HG03565 (cell line): ENCODE data around the gene TDG.

ENCODE experiments used
- ATAC-seq: cut with Tn5 transposase; IDR thresholded peaks from one replicate; pipeline ENCODE4 v1.9.1; 2021; ENCODE audit warnings: mild to moderate bottlenecking, moderate library complexity; ENCODE audit not compliant: unreplicated experiment

TDG gene

DNA sequence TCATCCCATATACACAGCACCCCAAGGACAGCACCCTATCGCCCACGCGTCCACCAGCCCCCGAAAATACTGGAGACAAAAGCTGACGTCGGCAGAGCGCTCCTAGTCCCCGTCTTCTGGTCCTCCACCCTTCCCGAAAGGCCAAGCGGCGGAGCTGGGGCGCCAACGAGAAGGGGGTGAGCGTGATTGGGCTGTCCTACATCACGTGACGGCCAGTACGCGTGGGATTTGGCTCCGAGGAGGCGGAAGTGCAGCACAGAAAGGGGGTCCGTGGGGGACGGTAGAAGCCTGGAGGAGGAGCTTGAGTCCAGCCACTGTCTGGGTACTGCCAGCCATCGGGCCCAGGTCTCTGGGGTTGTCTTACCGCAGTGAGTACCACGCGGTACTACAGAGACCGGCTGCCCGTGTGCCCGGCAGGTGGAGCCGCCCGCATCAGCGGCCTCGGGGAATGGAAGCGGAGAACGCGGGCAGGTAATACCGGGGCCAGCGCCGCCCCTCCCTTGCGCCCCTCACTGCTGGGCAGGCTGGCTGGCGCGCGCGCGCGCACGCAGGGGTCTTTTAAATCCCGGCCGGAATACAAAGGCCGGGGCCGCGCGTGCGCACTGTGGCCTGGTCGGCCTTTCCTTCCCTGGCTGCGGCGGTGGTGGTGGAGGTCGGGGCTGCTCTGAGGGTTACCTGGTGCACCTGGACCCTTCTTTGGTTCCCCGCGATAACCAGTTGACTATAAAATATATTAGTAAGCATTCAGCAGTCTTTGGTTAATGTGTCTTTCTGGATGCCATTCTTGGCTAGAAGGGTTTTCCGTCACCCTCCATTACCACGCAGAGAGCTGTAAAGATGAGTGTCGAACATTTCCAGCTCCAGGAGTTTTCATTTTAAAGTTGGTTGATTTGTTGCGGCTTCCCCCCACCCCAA, at the start of gene TDG:
TSS of gene TDG (plus strand) at position 283 of the 915 bp plus-strand sequence. CDS start at position 449, 166 bp downstream.
- ATAC-seq: peak; percentile 73

DNA sequence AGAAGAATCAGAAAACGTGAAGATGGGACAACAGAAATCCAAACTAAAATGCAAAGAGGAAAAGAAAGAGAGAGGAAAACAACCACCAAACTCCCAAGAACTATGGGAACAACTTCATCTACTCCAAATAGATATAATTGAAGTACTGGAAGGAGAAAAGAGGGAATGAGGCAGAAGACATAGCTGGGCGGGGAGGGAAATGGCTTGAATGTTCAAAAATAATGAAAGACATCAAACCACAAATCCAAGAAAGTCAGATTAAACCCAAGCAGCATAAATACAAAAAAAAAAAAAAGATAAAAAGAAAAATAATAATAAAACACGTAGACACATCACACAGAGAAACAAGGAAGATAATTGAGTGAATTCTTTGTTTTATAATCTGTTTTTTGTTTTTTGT, 47.8 kb upstream of the TDG start:
- ATAC-seq: no peak

DNA sequence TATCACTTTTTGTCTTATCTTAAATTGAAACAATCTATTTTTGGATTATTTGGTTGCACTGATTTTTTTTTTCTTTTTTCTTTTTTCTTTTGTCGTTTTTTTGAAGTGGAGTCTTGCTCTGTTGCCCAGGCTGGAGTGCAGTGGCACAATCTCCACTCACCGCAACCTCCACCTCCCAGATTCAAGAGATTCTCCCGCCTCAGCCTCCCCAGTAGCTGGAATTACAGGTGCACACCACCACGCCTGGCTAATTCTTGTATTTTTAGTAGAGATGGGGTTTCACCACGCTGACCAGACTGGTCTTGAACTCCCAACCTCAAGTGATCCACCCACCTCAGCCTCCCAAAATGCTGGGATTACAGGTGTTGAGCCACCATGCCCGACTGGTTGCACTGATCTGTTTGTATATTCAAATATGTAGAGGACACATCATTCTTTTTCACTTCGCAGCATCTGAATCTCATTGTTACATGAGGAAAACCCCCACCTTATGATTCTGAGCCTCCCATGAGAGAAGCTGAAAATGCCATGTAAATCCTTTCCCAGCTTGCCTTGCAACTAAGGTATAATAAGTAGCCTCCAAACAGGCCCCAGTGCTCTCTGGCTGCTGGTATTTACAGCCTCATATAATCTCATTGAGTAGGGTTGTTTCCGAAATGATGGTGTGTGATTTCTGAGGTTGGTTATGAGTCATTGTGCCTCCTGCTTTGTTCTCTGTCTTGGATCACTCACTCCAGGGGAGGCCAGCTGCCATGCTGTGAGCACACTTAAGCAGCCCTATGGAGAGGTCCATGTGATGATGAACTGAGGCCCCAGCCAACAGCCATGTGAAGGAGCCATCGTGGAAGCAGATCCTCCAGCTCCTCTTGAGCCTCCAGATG, 40.7 kb upstream of the TDG start:
- ATAC-seq: peak; percentile 35

DNA sequence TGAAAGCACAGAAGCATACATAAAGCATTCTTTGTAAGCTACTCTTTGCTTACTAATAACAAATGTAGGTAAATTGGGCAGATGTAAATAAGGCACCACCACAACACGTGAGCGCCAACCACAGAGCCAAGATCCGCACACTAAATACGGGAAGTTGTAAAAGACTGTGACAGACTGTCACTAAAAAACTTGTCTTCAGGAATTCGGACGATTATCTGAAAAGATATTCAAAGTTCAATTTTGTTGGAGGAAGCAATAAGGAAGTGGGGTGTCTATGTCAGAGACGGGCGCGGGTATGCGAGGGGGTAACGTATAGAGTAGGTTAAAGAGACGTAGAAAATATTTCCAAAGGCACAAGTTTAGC, 37.0 kb upstream of the TDG start:
- ATAC-seq: peak; percentile 5

DNA sequence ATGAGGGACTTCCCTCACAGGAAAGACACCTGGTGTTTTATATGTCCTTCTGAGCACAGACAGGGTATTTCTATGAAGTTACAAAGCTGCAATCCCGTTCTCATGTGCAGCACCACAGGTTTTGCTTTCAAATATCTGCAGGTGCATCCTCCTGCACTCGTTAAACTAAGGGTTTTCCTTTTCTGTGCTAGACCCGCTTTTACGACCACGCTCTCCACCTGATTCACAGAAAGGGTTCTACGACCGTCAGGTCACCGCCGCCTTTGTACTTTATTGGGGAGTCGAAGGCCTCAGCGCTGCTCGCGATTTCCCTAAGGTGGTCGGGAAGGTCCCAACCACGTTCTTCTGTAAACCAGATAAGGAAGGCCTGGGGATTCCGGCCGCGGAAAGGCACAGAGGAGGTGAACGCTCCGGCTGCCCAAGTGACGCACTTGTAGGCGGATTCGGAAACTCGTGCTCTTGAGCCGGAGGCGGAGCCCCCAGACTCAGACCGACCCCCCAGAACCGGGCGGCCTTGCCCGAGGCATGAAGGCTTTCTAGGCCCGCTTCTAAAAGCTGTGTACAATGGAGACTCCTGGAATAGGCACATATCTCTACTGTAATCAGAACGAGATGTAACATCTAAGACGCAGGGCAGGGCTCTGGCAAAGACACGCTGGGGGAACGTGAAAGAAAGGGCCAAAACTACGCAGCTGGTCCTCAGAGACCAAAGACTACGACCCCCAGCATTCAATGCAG, 36.5 kb upstream of the TDG start:
- peak; percentile 15 for ATAC-seq

DNA sequence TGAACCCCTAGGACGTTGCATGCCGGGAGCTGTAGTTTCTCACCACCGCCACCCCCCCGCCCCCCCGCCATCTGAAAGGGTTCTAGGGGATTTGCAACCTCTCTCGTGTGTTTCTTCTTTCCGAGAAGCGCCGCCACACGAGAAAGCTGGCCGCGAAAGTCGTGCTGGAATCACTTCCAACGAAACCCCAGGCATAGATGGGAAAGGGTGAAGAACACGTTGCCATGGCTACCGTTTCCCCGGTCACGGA, 36.0 kb upstream of the TDG start:
- ATAC-seq: no peak

DNA sequence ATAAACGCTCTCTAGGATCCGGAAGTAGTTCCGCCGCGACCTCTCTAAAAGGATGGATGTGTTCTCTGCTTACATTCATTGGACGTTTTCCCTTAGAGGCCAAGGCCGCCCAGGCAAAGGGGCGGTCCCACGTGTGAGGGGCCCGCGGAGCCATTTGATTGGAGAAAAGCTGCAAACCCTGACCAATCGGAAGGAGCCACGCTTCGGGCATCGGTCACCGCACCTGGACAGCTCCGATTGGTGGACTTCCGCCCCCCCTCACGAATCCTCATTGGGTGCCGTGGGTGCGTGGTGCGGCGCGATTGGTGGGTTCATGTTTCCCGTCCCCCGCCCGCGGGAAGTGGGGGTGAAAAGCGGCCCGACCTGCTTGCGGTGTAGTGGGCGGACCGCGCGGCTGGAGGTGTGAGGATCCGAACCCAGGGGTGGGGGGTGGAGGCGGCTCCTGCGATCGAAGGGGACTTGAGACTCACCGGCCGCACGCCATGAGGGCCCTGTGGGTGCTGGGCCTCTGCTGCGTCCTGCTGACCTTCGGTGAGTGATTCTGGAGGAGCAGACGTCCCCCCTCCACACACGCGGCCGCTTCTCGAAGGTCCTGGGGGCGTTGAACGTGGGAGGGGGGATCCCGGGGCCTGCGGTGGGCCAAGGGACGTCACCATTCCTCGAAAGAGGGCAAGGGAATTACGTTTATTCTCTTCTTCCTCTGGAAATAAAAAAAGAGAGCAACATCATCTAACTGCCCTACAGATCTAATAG, 35.5 kb upstream of the TDG start, which contains the start of gene HSP90B1:
TSS of gene HSP90B1 (plus strand) at position 377 of the 753 bp plus-strand sequence. CDS start at position 483, 106 bp downstream.
- peak; percentile 57 for ATAC-seq

DNA sequence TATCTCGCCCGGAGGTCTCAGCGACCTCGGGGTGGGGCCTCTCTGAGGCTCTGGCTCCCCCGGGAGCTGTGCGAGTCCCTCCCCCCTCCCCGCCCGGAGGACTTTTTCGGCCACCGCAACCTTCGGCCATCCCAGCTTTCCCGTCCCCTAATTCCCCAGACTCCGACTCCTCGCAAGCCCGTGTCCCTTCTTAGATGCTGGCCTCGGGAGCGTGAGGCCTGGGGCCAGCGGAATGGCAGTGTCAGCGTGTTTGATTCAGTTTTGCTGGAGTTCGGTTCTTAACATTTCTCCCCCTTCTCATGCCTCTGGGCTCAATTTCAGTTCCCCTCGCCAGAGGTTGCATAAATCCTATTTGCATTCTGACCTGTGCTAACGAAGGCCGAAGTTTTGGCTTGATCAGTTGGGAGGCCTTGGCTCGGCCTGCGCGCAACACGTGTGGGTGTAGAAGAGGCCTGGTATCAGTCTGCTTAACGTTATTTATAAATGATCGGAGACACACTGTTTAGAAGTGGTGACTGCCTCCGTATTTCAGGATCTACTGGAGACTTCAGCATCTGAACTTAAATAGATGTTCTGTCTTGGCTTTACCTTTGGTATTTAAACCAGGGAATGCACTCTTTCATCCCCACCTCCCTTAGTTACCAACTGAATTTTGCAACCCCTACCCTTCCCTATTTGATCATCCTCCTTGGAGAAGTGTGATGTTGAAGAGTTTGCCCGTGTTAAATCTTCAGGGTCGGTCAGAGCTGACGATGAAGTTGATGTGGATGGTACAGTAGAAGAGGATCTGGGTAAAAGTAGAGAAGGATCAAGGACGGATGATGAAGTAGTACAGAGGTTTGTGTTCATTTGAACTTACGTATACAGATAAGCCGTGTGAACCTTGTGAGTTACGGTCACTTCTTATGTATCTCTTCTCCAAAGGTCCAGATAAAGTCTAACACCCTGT, 34.6 kb upstream of the TDG start:
- ATAC-seq: no peak

DNA sequence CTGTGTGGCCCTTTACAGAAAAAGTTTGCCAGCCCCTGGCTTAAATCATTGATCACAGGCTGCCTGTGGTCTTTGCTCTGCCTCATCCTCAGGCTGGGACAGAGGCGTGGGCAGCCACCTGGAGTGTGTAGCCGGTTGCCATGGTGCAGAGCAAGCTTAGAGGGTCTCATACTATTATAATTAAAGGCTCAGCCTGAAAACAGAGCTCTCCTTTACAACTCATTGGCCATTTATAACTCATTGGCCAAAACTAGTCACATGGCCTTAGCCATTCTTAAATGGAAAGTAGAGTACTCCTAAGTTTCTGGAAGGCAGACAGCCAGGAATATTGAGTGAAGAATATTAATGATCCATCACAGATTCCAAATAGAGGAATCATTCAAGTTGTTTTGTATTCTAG, 32.4 kb upstream of the TDG start:
- ATAC-seq: no peak

DNA sequence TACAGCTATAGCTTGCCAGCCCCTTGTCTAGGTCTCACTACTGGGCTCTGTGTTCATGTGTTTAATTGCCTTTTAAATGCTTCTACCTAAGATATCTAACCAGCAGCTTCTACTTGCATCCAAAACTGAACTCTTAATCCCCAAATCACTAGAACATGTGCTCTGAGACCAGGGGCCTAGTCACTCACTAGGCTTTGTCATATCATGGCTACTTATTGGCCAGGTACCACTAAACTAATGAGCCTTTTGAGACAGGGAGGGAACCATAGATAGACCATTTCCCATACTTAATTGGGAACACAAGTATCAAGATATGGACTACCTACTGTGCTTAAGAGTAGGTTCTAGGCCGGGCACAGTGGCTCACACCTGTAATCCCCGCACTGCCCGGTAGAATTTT, 29.0 kb upstream of the TDG start:
- no peak for ATAC-seq

DNA sequence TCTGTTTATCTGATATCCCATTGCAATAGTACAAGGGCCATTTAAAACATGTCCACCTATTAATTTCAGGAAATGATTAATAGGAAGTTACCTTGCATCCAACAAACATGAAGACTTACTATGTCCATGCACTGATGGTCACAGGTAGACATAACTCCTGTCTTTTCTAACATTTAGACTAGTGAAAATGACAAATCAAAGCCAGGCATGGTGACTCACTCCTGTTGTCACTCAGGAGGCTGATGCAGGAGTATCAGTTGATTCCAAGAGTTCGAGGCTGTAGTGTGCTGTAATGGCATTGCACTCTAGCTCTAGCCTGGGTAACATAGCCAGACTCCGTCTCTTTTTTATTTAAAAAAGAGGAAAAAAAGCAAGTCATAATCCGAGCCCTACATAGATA, 20.7 kb upstream of the TDG start:
- ATAC-seq: no peak

DNA sequence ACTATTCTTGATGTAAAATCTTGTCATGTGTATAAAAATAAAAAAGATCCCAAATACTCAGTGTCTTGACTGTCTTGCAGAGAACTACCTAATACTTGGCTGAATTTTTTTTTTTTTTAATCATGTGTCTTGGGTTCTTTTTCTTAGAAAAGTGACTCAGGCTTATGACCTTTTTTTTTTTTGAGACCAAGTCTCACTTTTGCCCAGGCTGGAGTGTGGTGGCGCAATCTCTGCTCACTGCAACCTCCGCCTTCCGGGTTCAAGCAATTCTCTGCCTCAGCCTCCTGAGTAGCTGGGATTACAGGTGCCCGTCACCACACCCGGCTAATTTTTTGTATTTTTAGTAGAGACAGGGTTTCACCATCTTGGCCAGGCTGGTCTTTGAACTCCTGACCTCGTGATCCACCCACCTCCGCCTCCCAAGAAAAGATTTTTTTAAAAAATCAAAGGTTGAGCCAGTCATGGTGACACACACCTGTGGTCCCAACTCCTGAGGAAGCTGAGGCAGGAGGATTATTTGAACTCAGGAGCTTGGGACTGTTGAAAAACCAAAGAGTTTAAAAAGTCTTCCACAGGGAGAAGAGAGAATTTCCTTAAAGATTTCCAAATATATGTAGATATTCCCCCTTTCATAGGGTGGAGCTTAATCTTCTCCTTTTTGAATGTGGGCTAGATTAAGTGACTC, 17.7 kb upstream of the TDG start:
- ATAC-seq: no peak

DNA sequence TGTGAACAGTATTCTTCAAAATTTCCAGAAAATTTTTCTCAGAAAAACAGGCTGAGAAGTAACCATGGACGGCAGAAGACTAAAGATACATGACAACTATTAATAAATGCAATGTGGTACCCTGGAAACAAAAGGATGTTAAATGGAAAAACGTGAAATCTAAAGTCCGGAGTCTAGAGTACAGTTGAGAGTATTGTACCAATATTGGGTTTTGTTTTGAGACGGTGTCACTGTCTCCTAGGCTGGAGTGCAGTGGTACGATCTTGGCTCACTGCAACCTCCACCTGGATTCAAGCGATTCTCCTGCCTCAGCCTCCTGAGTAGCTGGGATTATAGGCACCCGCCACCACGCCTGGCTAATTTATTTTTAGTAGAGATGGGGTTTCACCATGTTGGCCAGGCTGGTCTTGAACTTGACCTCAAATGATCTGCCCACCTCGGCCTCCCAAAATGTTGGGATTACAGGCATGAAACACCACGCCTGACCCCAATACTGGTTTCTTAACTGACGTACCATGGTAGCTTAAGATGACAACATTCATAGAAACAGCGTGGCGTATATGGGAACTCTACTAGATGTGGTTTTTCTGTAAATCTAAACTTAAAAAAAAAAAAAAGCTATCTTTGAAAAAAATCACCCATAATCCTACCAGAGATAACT, 16.8 kb upstream of the TDG start:
- no peak for ATAC-seq

DNA sequence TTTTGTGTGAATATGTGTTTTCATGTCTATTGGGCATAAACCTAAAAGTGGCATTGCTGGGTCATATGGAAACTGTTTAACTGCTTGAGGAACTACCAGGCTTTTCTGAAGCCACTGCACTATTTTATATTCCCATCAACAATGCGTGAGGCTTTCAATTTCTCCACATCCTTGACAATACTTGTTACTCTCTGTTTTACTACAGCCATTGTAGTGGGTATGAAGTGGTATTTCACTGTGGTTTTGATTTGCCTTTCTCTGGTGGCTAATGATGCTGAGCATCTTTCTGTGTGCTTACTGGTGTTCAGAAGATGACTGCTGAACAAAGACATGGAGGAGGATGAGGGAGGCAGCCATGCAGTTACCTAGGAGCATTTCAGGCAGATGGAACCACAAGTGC, 13.2 kb upstream of the TDG start:
- no peak for ATAC-seq

DNA sequence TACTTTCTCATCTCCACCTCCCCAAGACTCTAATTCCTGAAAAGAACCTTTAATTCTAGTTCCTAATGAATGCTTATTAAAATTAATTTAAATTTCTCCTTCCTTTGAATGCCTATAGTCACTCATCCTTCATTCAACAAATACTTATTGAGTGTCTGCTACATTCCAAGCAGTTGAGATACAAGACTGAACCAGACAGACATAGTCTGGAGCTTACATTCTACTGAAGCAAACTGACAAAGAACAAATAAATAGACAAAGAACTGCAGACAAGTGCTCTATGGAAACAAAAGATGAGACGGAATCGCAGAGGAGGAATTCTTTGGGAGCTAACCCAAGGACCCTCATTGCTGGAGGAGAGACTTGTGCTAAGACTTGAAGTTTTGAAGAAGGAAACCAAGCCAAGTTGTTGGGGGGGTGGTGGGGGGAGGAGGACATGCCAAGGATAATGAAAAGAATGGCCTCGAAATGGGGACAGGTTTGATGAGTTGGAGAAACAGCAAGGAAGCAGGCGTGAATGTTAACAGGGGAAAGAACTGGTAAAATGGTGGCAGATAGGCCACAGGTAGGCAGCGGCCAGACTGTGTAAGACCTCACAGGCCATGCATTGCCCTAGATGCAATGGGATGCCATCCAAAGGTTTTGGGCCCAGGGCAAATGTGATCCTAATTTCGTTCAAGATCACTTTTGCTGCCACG, 9.7 kb upstream of the TDG start:
- no peak for ATAC-seq

DNA sequence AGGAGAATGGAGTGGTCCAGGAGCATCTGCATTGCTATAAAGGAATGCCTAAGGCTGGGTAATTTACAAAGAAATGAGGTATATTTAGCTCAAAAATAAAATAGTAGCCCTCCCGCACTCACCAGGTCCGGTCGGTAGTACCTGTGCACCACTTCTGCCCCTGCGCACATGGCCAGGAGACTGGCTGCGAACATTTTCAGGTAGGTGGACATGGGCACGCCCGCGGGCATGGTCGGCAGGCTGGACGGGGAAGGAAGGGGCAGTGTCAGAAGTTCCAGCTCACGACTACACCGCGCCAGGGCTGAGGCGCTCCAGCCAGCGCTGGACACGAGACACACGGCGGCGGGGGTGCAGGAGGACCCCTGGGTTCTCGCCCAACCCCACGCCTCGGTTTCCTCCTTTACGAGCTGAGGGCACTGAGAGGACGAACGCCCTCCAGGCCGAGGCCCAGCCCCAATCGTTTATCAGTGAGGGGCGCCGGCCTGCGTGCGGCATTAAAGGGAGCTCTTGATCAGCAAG, 9.1 kb upstream of the TDG start:
- peak; percentile 13 for ATAC-seq

DNA sequence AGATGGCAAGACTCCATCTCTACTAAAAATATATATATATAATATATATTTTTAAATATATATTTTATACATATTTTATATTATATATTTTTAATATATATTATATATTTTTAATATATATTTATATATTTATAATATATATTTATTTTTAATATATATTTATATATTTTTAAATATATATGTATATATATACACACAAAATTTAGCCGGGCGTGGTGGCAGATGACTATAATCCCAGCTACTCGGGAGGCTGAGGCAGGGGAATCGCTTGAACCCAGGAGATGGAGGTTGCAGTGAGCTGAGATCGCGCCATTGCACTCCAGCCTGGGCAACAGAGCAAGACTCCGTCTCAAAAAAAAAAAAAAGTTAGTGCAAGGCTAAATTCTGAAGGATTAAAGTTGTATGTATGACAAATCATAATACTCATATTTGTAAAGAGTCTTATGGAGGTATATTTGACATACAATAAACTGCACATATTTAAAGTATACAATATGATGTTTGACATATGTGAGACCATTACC, 7.7 kb upstream of the TDG start:
- no peak for ATAC-seq
